NT2/D1 (cell line): ENCODE measurements around the gene RAB40C.

Experiments
- DNase-seq: peaks from one replicate; pipeline ENCODE4 v3.0.0-alpha.2; 2011; ENCODE audit warnings: low read depth, low spot score
- H3K27me3 ChIP-seq: 2 replicates; pipeline ENCODE4 v1.6.0; 2011; ENCODE audit warnings: mild to moderate bottlenecking; ENCODE audit not compliant: insufficient read length, insufficient read depth
- H3K36me3 ChIP-seq: 2 replicates; pipeline ENCODE4 v1.6.1; 2011; ENCODE audit warnings: mild to moderate bottlenecking, low read length, mixed read lengths; ENCODE audit not compliant: insufficient read depth, insufficient read length
- H3K4me1 ChIP-seq: 2 replicates; pipeline ENCODE4 v1.5.1; 2011; ENCODE audit not compliant: insufficient read depth, insufficient read length
- H3K4me3 ChIP-seq: 2 replicates; pipeline ENCODE4 v1.5.1; 2011; ENCODE audit warnings: low read depth; ENCODE audit not compliant: insufficient read length
- H3K9ac ChIP-seq: 2 replicates; pipeline ENCODE4 v1.6.0; 2011; ENCODE audit warnings: low read depth; ENCODE audit not compliant: insufficient read length
- H3K9me3 ChIP-seq: 2 replicates; pipeline ENCODE4 v1.5.1; 2011; ENCODE audit warnings: mild to moderate bottlenecking, low read length; ENCODE audit not compliant: insufficient read depth
- SUZ12 ChIP-seq: IDR thresholded peaks from 2 replicates; pipeline ENCODE4 v1.6.1; 2011; ENCODE audit not compliant: insufficient read length, insufficient read depth; ENCODE audit errors: extremely low read depth
- YY1 ChIP-seq: IDR thresholded peaks from 2 replicates; pipeline ENCODE4 v1.6.1; 2011; ENCODE audit not compliant: insufficient read length, insufficient read depth
- ZNF274 ChIP-seq: IDR thresholded peaks from 2 replicates; pipeline ENCODE4 v1.6.1; 2011; ENCODE audit warnings: mild to moderate bottlenecking, low read depth, low read length

Gene RAB40C

DNA sequence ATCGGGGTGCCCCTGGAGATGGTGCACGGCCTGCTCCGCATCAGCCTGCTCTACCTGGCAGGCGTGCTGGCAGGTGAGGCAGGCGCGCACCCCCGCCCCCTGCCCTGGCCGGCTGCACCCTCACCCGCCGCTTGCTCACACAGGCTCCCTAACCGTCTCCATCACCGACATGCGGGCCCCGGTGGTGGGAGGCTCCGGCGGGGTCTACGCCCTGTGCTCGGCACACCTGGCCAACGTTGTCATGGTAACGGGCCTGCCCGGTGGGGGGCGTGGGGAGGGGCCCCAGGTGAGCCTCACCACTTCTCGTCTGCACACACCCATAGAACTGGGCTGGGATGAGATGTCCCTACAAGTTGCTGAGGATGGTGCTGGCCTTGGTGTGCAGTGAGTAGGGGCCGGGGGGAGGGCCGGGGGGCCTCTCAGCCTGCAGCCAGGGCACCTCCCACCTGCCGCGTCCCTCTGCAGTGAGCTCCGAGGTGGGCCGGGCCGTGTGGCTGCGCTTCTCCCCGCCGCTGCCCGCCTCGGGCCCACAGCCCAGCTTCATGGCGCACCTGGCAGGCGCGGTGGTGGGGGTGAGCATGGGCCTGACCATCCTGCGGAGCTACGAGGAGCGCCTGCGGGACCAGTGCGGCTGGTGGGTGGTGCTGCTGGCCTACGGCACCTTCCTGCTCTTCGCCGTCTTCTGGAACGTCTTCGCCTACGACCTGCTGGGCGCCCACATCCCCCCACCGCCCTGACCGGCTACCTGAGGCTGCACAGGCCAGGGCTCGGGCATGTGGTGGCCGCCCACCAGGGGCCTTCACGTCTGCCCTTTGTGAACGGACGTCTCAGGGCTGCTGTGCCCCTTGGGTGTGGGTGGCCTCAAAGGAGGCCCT is 87.7 kb downstream of the RAB40C start:
- H3K9ac ChIP-seq = no peak overlapping the region
- peaks cover 41% of the 10 kb centered on the region for H3K36me3 ChIP-seq
- H3K4me3 ChIP-seq = no peak overlapping the region
- H3K9me3 ChIP-seq = no peaks in the 10 kb centered on the region
- no peak for DNase-seq
- no peak for TF ChIP-seq YY1
- TF ChIP-seq SUZ12 = no peak
- TF ChIP-seq ZNF274 = no peak
- peaks cover 31% of the 10 kb centered on the region for H3K4me1 ChIP-seq
- peaks cover 11% of the 10 kb centered on the region for H3K27me3 ChIP-seq

DNA sequence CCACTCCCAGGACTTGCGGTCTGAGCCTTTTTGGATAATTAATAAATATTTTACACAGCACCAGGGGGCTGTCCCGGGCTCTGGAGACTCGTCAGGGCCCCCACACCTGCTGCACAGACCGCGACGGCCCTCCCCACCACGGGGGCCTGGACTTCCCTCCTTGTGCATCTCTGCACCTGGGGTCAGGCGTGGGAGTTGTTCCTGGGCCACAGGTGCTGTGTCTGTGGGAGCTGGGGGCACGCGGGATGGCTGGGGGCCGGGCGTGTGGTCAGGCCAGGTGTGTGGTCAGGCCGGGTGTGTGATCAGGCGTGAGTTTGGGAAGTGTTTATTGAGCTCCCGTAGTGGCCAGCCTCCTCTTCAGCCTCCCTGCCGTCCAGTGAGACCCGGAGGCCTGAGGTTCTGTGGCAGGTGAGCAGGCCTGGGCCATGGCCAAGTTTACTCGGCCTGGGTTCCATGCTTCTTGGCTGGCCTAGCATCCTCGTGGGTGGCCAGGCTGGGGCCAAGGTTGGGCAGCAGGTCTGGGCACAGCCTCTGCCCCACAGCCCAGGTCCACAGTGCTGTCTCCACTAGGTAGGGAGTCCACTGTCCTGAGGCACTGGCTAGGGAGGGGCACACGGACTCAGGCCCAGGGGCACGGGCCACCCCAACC is 88.5 kb downstream of the RAB40C start:
- peaks cover 11% of the 10 kb centered on the region for H3K27me3 ChIP-seq
- DNase-seq = no peak
- H3K36me3 ChIP-seq = peaks cover 41% of the 10 kb centered on the region
- H3K4me3 ChIP-seq = no peak overlapping the region
- peaks cover 39% of the 10 kb centered on the region for H3K4me1 ChIP-seq
- H3K9ac ChIP-seq = peak overlapping the region; percentile 63
- no peak for TF ChIP-seq SUZ12
- TF ChIP-seq YY1 = no peak
- TF ChIP-seq ZNF274 = no peak
- H3K9me3 ChIP-seq = no peaks in the 10 kb centered on the region
